ENCODE results near the gene GCC1.

The GCC1 gene

DNA sequence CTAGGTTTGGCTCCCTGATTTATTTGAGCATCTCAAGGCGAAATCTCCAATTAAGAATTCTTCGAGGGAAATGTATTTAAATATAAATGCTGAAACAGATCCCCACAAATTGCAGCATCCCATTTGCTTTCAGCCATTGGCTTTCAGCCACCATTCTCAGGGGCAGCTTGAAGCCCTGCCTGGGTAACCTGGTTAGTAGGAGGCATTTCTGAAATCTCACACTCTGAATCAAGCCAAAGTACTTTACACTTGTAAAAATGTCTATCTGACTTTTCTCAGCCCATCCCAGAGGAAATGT lies 49.1 kb downstream of the GCC1 start:
- DNase-seq (ENCODE audit: low spot score) = no peak

DNA sequence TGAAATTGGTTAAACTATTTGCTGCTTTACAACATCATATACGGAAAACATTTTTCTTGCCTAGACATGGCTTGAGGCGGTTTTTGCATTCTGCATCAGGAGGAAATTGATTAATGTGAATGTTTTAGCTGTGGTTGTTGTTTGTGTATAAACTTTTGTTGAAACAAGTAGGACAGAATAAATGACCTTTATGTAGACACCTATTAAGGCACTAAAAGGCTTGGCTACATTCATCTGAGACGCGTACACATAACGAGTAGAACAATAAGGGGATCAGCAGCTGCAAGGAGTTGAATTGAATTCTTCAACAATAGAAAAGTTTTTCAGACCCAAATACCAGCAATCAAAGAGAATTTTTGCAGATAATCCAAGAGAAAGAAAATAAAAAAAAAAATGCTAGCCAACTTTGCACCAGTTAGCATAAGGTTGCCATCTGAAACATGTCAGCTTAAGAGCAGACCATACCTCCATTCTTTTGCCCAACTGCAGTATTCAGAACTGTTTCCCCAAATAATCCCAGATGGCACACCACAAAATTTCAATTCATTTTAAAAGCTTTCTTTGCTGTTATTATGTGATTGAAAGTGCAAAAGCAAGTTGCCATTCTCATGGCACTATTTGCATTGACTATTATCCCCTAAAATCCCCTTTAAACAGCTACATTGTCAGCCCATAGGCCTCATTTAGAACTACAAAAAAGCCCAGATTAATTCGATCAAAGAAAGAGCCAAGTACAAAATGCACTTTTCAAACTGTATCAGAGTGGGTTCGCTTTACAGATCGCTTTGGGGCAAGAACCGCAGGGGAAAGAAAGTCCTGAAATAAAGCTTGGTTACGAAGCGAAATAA lies 49.6 kb downstream of the GCC1 start:
- no peak for DNase-seq (ENCODE audit: low spot score)

DNA sequence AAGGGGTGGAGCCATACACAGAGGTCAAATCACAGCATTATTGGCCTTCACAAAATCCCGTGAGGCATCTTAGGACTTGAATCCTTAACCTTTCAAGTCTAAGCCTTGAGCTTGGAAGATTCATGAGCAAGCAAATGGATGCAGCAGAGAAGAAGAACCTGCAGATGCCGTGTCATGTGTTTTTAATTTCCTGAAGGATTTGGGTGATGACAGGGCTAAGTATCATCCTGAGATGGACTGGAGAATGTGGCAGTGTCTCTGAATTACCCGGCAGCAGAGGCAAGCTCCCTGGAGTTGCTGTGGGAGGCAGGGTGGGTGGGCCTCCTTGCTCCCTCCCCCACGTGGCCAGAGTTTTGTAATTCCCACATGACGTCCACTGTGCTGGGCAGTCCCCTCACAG lies 50.8 kb downstream of the GCC1 start:
- DNase-seq (ENCODE audit: low spot score) = no peak

GRCh38 chr7:127532736-127533135 lies 52.7 kb downstream of the GCC1 start:
- DNase-seq (ENCODE audit: low spot score) = no peak

DNA sequence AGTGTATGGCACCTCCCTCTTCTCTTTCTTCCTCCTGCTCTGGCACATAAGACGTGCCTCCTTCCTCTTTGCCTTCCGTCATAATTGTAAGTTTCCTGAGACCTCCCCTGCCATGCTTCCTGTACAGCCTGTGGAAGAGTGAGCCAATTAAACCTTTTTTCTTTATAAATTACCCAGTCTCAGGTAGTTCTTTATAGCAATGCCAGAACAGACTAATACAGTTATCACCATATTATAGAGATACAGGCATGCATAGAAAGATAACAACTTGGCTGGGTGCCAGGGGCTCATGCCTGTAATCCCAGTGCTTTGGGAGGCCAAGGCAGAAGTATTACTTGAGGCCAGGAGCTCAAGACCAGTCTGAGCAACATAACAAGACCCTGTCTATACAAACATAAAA lies 53.2 kb downstream of the GCC1 start:
- DNase-seq (ENCODE audit: low spot score) = no peak

All from pons (tissue), 1 donor.